GM23338 (cell line): ENCODE data around the gene PAX2. TPM values are rescaled to one million over a fixed set of nuclear protein-coding genes. Genes with fewer than 3 reads are reported as not detected.

Source experiments
- ATAC-seq: fragments of 200-7000 bp; cut with Tn5 transposase; 3 replicates; pipeline ENCODE4 v1.9.1; 2020
- DNase-seq: peaks from one replicate; pipeline ENCODE4 v3.0.0-alpha.2; 2015; ENCODE audit warnings: low spot score
- H2AFZ ChIP-seq: fragments of 200-600 bp; sonication (generic); 2 replicates; pipeline ENCODE4 v1.8.0; 2016; ENCODE audit warnings: antibody characterized with exemption, mild to moderate bottlenecking, moderate library complexity
- H3F3A ChIP-seq: fragments of 200-600 bp; sonication (generic); replicated peaks from 2 replicates; pipeline ENCODE4 v1.8.0; 2017; ENCODE audit warnings: antibody characterized with exemption, mixed run types, low read depth
- H3K27ac ChIP-seq: fragments of 200-600 bp; sonication (generic); 2 replicates; pipeline ENCODE4 v1.6.1; 2016; ENCODE audit warnings: low read depth
- H3K27me3 ChIP-seq: fragments of 200-600 bp; sonication (generic); 2 replicates; pipeline ENCODE4 v1.8.0; 2016; ENCODE audit warnings: mild to moderate bottlenecking, mixed run types, moderate library complexity; ENCODE audit not compliant: insufficient read depth
- H3K36me3 ChIP-seq: fragments of 200-600 bp; sonication (generic); 2 replicates; pipeline ENCODE4 v1.8.0; 2016; ENCODE audit warnings: mild to moderate bottlenecking; ENCODE audit not compliant: insufficient read depth
- H3K4me1 ChIP-seq: fragments of 200-600 bp; sonication (generic); 2 replicates; pipeline ENCODE4 v1.8.0; 2016; ENCODE audit warnings: mild to moderate bottlenecking, moderate library complexity; ENCODE audit not compliant: insufficient read depth
- H3K4me2 ChIP-seq: fragments of 200-600 bp; sonication (generic); 2 replicates; pipeline ENCODE4 v1.7.1; 2017; ENCODE audit warnings: mixed run types
- H3K4me3 ChIP-seq: fragments of 200-600 bp; sonication (generic); 2 replicates; pipeline ENCODE4 v1.6.1; 2016; ENCODE audit warnings: mixed run types
- H3K79me2 ChIP-seq: fragments of 200-600 bp; sonication (generic); replicated peaks from 2 replicates; pipeline ENCODE4 v1.8.0; 2017; ENCODE audit warnings: mild to moderate bottlenecking; ENCODE audit not compliant: insufficient read depth
- H3K9me2 ChIP-seq: fragments of 200-600 bp; sonication (generic); 2 replicates; pipeline ENCODE4 v1.8.0; 2017; ENCODE audit not compliant: insufficient read depth
- H4K20me1 ChIP-seq: fragments of 200-600 bp; sonication (generic); replicated peaks from 2 replicates; pipeline ENCODE4 v1.8.0; 2017; ENCODE audit warnings: mild to moderate bottlenecking; ENCODE audit not compliant: insufficient read depth
- H3K27ac Mint-ChIP-seq: 2 replicates; pipeline ENCODE4 v1.8.0; 2020; ENCODE audit warnings: inconsistent platforms, mild to moderate bottlenecking, moderate library complexity, mixed read lengths
- H3K27me3 Mint-ChIP-seq: 3 replicates; pipeline ENCODE4 v1.8.0; 2022; ENCODE audit warnings: low read depth, mild to moderate bottlenecking, moderate library complexity, mixed read lengths, inconsistent platforms; ENCODE audit not compliant: insufficient read depth, poor library complexity
- H3K36me3 Mint-ChIP-seq: 3 replicates; pipeline ENCODE4 v1.8.0; 2021; ENCODE audit warnings: low read depth, mild to moderate bottlenecking, inconsistent platforms, moderate library complexity, mixed read lengths
- H3K4me1 Mint-ChIP-seq: 3 replicates; pipeline ENCODE4 v1.8.0; 2020; ENCODE audit warnings: mild to moderate bottlenecking, inconsistent platforms, mixed read lengths
- H3K4me3 Mint-ChIP-seq: 3 replicates; pipeline ENCODE4 v1.8.0; 2021; ENCODE audit warnings: moderate library complexity, mild to moderate bottlenecking, inconsistent platforms, mixed read lengths
- H3K9me3 Mint-ChIP-seq: 3 replicates; pipeline ENCODE4 v1.8.0; 2020; ENCODE audit warnings: moderate library complexity, mild to moderate bottlenecking, inconsistent platforms, mixed read lengths
- CREB1 ChIP-seq: fragments of 250-450 bp; sonication (Bioruptor Pico); IDR thresholded peaks from 2 replicates; pipeline ENCODE4 v1.5.0; 2020; ENCODE audit warnings: low read depth, mild to moderate bottlenecking, moderate library complexity
- EZH2 ChIP-seq: fragments of 200-600 bp; sonication (generic); IDR thresholded peaks from one replicate; pipeline ENCODE4 v1.8.0; 2017; ENCODE audit warnings: antibody characterized with exemption, mild to moderate bottlenecking, low read depth; ENCODE audit not compliant: unreplicated experiment
- EZH2phosphoT487 ChIP-seq: fragments of 200-600 bp; sonication (generic); IDR thresholded peaks from one replicate; pipeline ENCODE4 v1.8.1; 2018; ENCODE audit warnings: antibody characterized with exemption; ENCODE audit not compliant: unreplicated experiment
- JUNB ChIP-seq: IDR thresholded peaks from one replicate; pipeline ENCODE4 v1.6.1; 2016; ENCODE audit warnings: antibody characterized with exemption; ENCODE audit not compliant: unreplicated experiment
- NANOG ChIP-seq: IDR thresholded peaks from 2 replicates; pipeline ENCODE4 v1.6.1; 2016; ENCODE audit warnings: antibody characterized with exemption, borderline replicate concordance
- polyA plus RNA-seq: library from polyadenylated mRNA; unstranded; fragments of >200 nt; fragmentation: Nextera tagmentation; extraction: Ambion mirVana; gene quantifications from 2 replicates; pipeline ENCODE4 v1.2.1, GENCODE V29; 2016
- total RNA-seq: library from RNA; depleted of rRNA; stranded (reverse); fragments of >200 nt; shearing (Covaris generic); gene quantifications from 2 replicates; pipeline ENCODE4 v1.2.3, GENCODE V29; 2014
- TF ChIP-seq, protein P1 (sequence below), 2 experiments: fragments of 200-600 bp in 1 of 2; sonication (generic) in 1 of 2; conservative IDR thresholded peaks; 2 replicates each; pipeline versions ENCODE4 v1.5.1 to v1.6.1; 2016 to 2017; ENCODE audit warnings: antibody characterized with exemption in 2 of 2, low read depth in 2 of 2, mild to moderate bottlenecking in 2 of 2, moderate library complexity in 1 of 2
- TF ChIP-seq, protein P2 (sequence below): IDR thresholded peaks from 2 replicates; pipeline ENCODE4 v1.6.1; 2016; ENCODE audit warnings: antibody characterized with exemption

PAX2 gene
- total and polyA plus RNA-seq, 2 experiments from 2014 or later = not detected

DNA sequence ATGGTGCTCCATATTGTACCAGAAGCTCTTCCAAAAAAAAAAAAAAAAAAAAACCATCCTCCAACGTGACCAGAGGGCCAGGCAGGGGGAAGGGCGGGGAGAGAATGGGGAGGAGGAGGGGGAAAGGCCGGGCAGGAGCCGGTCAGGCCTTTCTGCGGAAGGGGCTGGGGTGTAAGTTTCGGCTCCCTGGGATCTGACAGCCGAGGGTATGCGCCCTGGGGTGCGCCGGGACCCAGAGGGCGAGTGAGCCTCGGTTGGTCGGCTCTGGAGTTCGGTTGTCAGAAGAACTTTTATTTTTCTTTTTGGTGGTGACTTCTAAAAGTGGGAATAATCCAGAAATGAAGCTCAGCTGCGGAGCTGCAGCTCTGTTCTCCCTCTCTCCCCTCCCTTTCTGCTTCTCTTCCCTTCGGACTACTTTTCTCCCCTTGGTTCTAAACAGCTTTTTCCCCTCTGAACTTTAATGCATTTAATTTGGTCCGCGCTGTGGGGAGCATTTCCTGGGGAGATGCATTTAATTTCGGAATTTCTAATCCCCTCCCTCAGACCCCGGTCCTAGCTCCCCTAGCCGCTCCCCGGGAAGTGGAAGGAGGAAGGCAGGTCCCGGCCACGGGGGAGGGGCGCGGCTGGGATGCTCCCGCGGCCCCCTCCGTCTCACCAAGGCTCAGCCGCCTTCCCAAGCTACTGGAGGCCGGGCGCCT is 3.9 kb upstream of the PAX2 start:
- Histone ChIP-seq H3K4me3 (peak overlapping the region; percentile 44), H3K4me2 (peak overlapping the region; percentile 77), H3K9me2 (no peaks in the 10 kb centered on the region), H3K4me1 (peaks cover 64% of the 10 kb centered on the region), H3K79me2 (no peaks in the 10 kb centered on the region), H3F3A (peaks cover 17% of the 10 kb centered on the region), H2AFZ (no peak overlapping the region), H3K36me3 (no peaks in the 10 kb centered on the region), H3K27ac (no peak overlapping the region), H3K27me3 (peaks cover 99% of the 10 kb centered on the region), H4K20me1 (peaks cover 18% of the 10 kb centered on the region)
- H3K36me3 Mint-ChIP-seq = no peaks in the 10 kb centered on the region; the same call in 2 of the 3 replicates
- H3K27ac Mint-ChIP-seq = no peak overlapping the region
- no peak for ATAC-seq
- peaks cover 58% of the 10 kb centered on the region for H3K4me1 Mint-ChIP-seq
- H3K9me3 Mint-ChIP-seq = no peaks in the 10 kb centered on the region; the same call in 1 of the 3 replicates
- DNase-seq = peak; percentile 58
- H3K27me3 Mint-ChIP-seq = peaks cover 96% of the 10 kb centered on the region
- no peak for TF ChIP-seq JUNB
- peak; percentile 82 for TF ChIP-seq EZH2
- peak overlapping the region; percentile 49 for H3K4me3 Mint-ChIP-seq

DNA sequence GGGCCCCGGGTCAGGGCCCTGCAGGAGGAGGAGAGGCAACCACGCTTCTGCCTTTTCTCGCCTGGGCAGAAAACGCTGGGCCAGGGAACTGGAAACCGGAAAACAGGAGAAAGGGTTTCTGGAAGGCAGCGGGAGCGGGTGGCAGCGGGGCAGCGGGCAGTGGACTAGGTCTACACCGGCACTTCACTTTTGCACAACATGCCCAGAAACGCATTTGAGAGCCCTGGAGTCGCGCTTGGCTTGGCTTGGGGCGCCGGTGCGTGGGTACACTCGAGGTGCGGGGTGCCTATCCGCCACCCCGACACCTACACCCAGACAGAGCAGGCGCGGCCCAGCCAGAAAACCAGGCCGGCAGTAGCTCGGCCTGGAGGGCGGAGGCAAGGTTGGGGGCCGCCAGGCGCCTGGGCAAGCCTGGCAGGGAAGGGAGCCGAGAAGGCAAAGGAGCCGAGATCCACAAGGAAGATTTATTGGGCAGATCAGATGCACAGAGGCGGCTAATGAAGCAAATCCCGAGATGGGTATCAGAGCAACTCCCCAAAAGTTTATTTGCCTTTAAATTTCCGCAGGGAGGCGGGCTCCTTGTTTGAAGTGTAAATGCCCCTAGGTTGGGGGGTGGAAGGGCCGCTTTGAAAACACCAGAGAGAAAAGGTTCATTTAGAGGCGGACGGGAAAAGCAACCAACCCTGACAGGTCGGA is 3.2 kb upstream of the PAX2 start:
- Histone ChIP-seq H3F3A (peaks cover 19% of the 10 kb centered on the region), H3K36me3 (no peaks in the 10 kb centered on the region), H3K4me2 (peak overlapping the region; percentile 77), H4K20me1 (peaks cover 23% of the 10 kb centered on the region), H3K27ac (no peak overlapping the region), H3K4me3 (peak overlapping the region; percentile 44), H2AFZ (no peak overlapping the region), H3K4me1 (peaks cover 64% of the 10 kb centered on the region), H3K9me2 (no peaks in the 10 kb centered on the region), H3K79me2 (no peaks in the 10 kb centered on the region), H3K27me3 (peaks cover 99% of the 10 kb centered on the region)
- no peaks in the 10 kb centered on the region; the same call in 2 of the 3 replicates for H3K9me3 Mint-ChIP-seq
- H3K36me3 Mint-ChIP-seq = no peaks in the 10 kb centered on the region; the same call in 2 of the 3 replicates
- H3K27ac Mint-ChIP-seq = no peak overlapping the region
- peaks cover 60% of the 10 kb centered on the region for H3K4me1 Mint-ChIP-seq
- DNase-seq = peak; percentile 54
- H3K4me3 Mint-ChIP-seq = peak overlapping the region; percentile 37; the same call in 1 of the 3 replicates
- peaks cover 96% of the 10 kb centered on the region for H3K27me3 Mint-ChIP-seq
- TF ChIP-seq NANOG (no peak), EZH2 (peak; percentile 90), EZH2phosphoT487 (peak; percentile 77)
- no peak for ATAC-seq

DNA sequence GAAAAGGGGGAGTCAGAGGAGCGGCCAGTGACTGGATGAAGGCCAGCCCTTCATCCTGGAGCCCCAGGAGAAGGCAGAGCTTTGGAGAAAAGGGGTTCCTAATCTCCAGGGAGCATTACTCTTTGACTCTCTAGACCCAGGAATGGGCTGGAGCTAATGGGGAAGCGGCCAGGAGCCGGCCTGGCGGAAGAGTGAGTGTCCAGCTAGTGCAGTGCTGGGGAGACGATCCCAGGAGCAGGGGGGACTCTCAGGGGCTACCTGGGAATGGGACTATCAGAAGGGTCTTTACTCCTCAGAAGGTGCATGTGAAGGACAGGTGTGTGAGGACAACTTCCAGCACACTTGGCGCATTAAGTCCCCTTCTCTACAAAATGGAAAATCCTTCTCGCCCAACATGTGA is 2.4 kb upstream of the PAX2 start:
- DNase-seq = no peak
- peaks cover 26% of the 10 kb centered on the region for H4K20me1 ChIP-seq
- peaks cover 18% of the 10 kb centered on the region for H3F3A ChIP-seq
- H3K27ac ChIP-seq = no peak overlapping the region
- H3K36me3 Mint-ChIP-seq = no peaks in the 10 kb centered on the region; the same call in 2 of the 3 replicates
- peaks cover 58% of the 10 kb centered on the region for H3K4me1 Mint-ChIP-seq
- H3K4me1 ChIP-seq = peaks cover 69% of the 10 kb centered on the region
- H3K4me2 ChIP-seq = no peak overlapping the region
- H3K4me3 ChIP-seq = 0 out of 2 replicates have a peak overlapping the region, but pooled peaks have one; percentile 44
- H3K27me3 ChIP-seq = peaks cover 99% of the 10 kb centered on the region
- H2AFZ ChIP-seq = no peak overlapping the region
- no peaks in the 10 kb centered on the region for H3K79me2 ChIP-seq
- H3K9me3 Mint-ChIP-seq = no peaks in the 10 kb centered on the region; the same call in 2 of the 3 replicates
- no peaks in the 10 kb centered on the region for H3K9me2 ChIP-seq
- peaks cover 96% of the 10 kb centered on the region for H3K27me3 Mint-ChIP-seq
- no peak for ATAC-seq
- H3K36me3 ChIP-seq = no peaks in the 10 kb centered on the region
- H3K4me3 Mint-ChIP-seq = no peak overlapping the region; the same call in 2 of the 3 replicates
- no peak overlapping the region for H3K27ac Mint-ChIP-seq
- TF ChIP-seq, protein P1, sequence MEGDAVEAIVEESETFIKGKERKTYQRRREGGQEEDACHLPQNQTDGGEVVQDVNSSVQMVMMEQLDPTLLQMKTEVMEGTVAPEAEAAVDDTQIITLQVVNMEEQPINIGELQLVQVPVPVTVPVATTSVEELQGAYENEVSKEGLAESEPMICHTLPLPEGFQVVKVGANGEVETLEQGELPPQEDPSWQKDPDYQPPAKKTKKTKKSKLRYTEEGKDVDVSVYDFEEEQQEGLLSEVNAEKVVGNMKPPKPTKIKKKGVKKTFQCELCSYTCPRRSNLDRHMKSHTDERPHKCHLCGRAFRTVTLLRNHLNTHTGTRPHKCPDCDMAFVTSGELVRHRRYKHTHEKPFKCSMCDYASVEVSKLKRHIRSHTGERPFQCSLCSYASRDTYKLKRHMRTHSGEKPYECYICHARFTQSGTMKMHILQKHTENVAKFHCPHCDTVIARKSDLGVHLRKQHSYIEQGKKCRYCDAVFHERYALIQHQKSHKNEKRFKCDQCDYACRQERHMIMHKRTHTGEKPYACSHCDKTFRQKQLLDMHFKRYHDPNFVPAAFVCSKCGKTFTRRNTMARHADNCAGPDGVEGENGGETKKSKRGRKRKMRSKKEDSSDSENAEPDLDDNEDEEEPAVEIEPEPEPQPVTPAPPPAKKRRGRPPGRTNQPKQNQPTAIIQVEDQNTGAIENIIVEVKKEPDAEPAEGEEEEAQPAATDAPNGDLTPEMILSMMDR (conservative IDR thresholded peaks at IDR 0.05; ENCODE audit: low read depth in 2 of 2) = no peak
- no peak for TF ChIP-seq CREB1 (CRISPR knock-in tag)
- TF ChIP-seq, protein P2, sequence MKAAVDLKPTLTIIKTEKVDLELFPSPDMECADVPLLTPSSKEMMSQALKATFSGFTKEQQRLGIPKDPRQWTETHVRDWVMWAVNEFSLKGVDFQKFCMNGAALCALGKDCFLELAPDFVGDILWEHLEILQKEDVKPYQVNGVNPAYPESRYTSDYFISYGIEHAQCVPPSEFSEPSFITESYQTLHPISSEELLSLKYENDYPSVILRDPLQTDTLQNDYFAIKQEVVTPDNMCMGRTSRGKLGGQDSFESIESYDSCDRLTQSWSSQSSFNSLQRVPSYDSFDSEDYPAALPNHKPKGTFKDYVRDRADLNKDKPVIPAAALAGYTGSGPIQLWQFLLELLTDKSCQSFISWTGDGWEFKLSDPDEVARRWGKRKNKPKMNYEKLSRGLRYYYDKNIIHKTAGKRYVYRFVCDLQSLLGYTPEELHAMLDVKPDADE = no peak
